HEK293 (cell line): Measurements from ENCODE around the gene METTL16.

Source experiments
- CTCF ChIA-PET: fragments of 350-600 bp; formaldehyde crosslinking; extraction: SDS; loops from one replicate; lab custom pipeline; 2021; ENCODE audit warnings: antibody characterized with exemption; lab: Yijun Ruan, JAX
- POLR2A ChIA-PET: fragments of 300-600 bp; formaldehyde crosslinking; extraction: SDS; loops from one replicate; lab custom pipeline; 2020; ENCODE audit warnings: antibody characterized with exemption, inconsistent platforms; lab: Yijun Ruan, JAX
- H3K27ac ChIP-seq: fragments of 200-500 bp; sonication (Bioruptor generic); 2 replicates; pipeline ENCODE4 v1.5.1; 2014; ENCODE audit warnings: low read depth, low read length, control low read depth, inconsistent platforms; ENCODE audit errors: extremely low read depth
- H3K36me3 ChIP-seq, 2 experiments: fragments of 200-500 bp in 1 of 2; sonication (Bioruptor generic) in 1 of 2; 1 replicate in 1 of 2; 2 replicates in 1 of 2; pipeline ENCODE4 v1.5.1; 2014 to 2017; ENCODE audit warnings: inconsistent platforms in 2 of 2, low read length in 2 of 2; ENCODE audit not compliant: control insufficient read depth in 2 of 2, insufficient read depth in 1 of 2
- H3K4me1 ChIP-seq: fragments of 200-500 bp; sonication (Bioruptor generic); 2 replicates; pipeline ENCODE4 v1.5.1; 2014; ENCODE audit warnings: mild to moderate bottlenecking, low read length, inconsistent platforms; ENCODE audit not compliant: control insufficient read depth, insufficient read depth
- H3K4me3 ChIP-seq: 2 replicates; pipeline ENCODE4 v1.5.1; 2011; ENCODE audit warnings: low read depth, mild to moderate bottlenecking, control low read depth, low read length, moderate library complexity
- H3K9me3 ChIP-seq: fragments of 200-500 bp; sonication (Bioruptor generic); 2 replicates; pipeline ENCODE4 v1.5.1; 2014; ENCODE audit warnings: low read depth, low read length, inconsistent platforms; ENCODE audit not compliant: control insufficient read depth, insufficient read depth
- GFI1B ChIP-seq: fragments of 450-650 bp; formaldehyde crosslinking; IDR thresholded peaks from 2 replicates; pipeline ENCODE4 v1.5.1; 2016; ENCODE audit warnings: missing biosample characterization, missing genetic modification characterization
- KLF16 ChIP-seq: fragments of 450-650 bp; formaldehyde crosslinking; IDR thresholded peaks from 2 replicates; pipeline ENCODE4 v1.5.1; 2017; ENCODE audit warnings: missing biosample characterization, missing genetic modification characterization
- WT1 ChIP-seq: fragments of 450-650 bp; formaldehyde crosslinking; IDR thresholded peaks from 2 replicates; pipeline ENCODE4 v1.5.1; 2016; ENCODE audit warnings: missing biosample characterization, missing genetic modification characterization
- ZBTB26 ChIP-seq: fragments of 450-650 bp; formaldehyde crosslinking; optimal IDR thresholded peaks from 2 replicates; pipeline ENCODE3; 2016; ENCODE audit warnings: missing biosample characterization, mild to moderate bottlenecking, missing genetic modification characterization
- ZBTB6 ChIP-seq: fragments of 450-650 bp; formaldehyde crosslinking; IDR thresholded peaks from 2 replicates; pipeline ENCODE4 v1.5.1; 2017; ENCODE audit warnings: missing biosample characterization, missing genetic modification characterization
- ZFHX2 ChIP-seq: fragments of 450-650 bp; formaldehyde crosslinking; conservative IDR thresholded peaks from 2 replicates; pipeline ENCODE4 v1.5.1; 2016; ENCODE audit warnings: missing biosample characterization, missing genetic modification characterization
- ZNF175 ChIP-seq: fragments of 450-650 bp; formaldehyde crosslinking; IDR thresholded peaks from 2 replicates; pipeline ENCODE4 v1.5.1; 2016; ENCODE audit warnings: missing biosample characterization, missing genetic modification characterization
- ZNF311 ChIP-seq: fragments of 450-650 bp; formaldehyde crosslinking; IDR thresholded peaks from 2 replicates; pipeline ENCODE4 v1.5.1; 2017; ENCODE audit warnings: missing biosample characterization, missing genetic modification characterization, borderline replicate concordance
- ZNF37A ChIP-seq: fragments of 450-650 bp; IDR thresholded peaks from 2 replicates; pipeline ENCODE4 v1.5.1; 2018; ENCODE audit warnings: missing biosample characterization, missing genetic modification characterization
- ZNF48 ChIP-seq: fragments of 450-650 bp; formaldehyde crosslinking; IDR thresholded peaks from 2 replicates; pipeline ENCODE4 v1.5.1; 2016; ENCODE audit warnings: missing biosample characterization, missing genetic modification characterization
- ZNF549 ChIP-seq: fragments of 450-650 bp; IDR thresholded peaks from 2 replicates; pipeline ENCODE4 v1.5.1; 2018; ENCODE audit warnings: missing biosample characterization, missing genetic modification characterization, mild to moderate bottlenecking, inconsistent platforms, moderate library complexity
- ZNF560 ChIP-seq: fragments of 450-650 bp; formaldehyde crosslinking; IDR thresholded peaks from 2 replicates; pipeline ENCODE4 v1.5.1; 2017; ENCODE audit warnings: missing biosample characterization, missing genetic modification characterization, borderline replicate concordance
- ZNF585B ChIP-seq: fragments of 450-650 bp; formaldehyde crosslinking; IDR thresholded peaks from 2 replicates; pipeline ENCODE4 v1.5.1; 2016; ENCODE audit warnings: missing biosample characterization, missing genetic modification characterization
- ZNF624 ChIP-seq: fragments of 450-650 bp; formaldehyde crosslinking; IDR thresholded peaks from 2 replicates; pipeline ENCODE4 v1.5.1; 2017; ENCODE audit warnings: missing biosample characterization, missing genetic modification characterization
- ZNF626 ChIP-seq: fragments of 450-650 bp; sonication (Bioruptor Pico); formaldehyde crosslinking; IDR thresholded peaks from 2 replicates; pipeline ENCODE4 v1.5.1; 2018; ENCODE audit warnings: missing biosample characterization, missing genetic modification characterization, inconsistent platforms
- ZNF660 ChIP-seq: fragments of 450-650 bp; IDR thresholded peaks from 2 replicates; pipeline ENCODE4 v1.5.1; 2018; ENCODE audit warnings: missing biosample characterization, mild to moderate bottlenecking, missing genetic modification characterization
- ZNF747 ChIP-seq: fragments of 450-650 bp; formaldehyde crosslinking; IDR thresholded peaks from 2 replicates; pipeline ENCODE4 v1.5.1; 2016; ENCODE audit warnings: missing biosample characterization, missing genetic modification characterization
- ZNF776 ChIP-seq: fragments of 450-650 bp; formaldehyde crosslinking; IDR thresholded peaks from 2 replicates; pipeline ENCODE4 v1.5.0; 2017; ENCODE audit warnings: missing biosample characterization, missing genetic modification characterization, borderline replicate concordance
- TF ChIP-seq, protein P1 (sequence below): fragments of 450-650 bp; formaldehyde crosslinking; IDR thresholded peaks from 2 replicates; pipeline ENCODE4 v1.5.1; 2016; ENCODE audit warnings: missing biosample characterization, missing genetic modification characterization
- TF ChIP-seq, protein P2 (sequence below): fragments of 450-650 bp; formaldehyde crosslinking; conservative IDR thresholded peaks from 2 replicates; pipeline ENCODE4 v1.5.1; 2016; ENCODE audit warnings: low read depth, missing biosample characterization, missing genetic modification characterization

METTL16 gene

GRCh38 chr17:2485970-2486369, 25.7 kb downstream of the METTL16 start:
- Histone ChIP-seq H3K4me3 (no peak overlapping the region), H3K27ac (no peak overlapping the region), H3K36me3 (peaks cover 0 to 3% of the 10 kb centered on the region in 2 experiments; a peak in 1 of 3 replicates)
- TF ChIP-seq ZFHX2 (tag by site-specific recombination) (no peak), ZNF48 (no peak), ZBTB6 (tag by site-specific recombination) (no peak), ZNF549 (tag by site-specific recombination) (no peak), ZNF626 (tag by site-specific recombination) (no peak), ZNF747 (tag by site-specific recombination) (no peak), ZNF660 (no peak), KLF16 (no peak), GFI1B (tag by site-specific recombination) (no peak), WT1 (tag by site-specific recombination) (no peak), ZNF37A (tag by site-specific recombination) (no peak), ZNF585B (tag by site-specific recombination) (no peak), ZNF560 (tag by site-specific recombination) (no peak), ZNF175 (tag by site-specific recombination) (no peak), ZNF624 (no peak), ZNF776 (tag by site-specific recombination) (no peak), ZBTB26 (tag by site-specific recombination) (no peak), ZNF311 (tag by site-specific recombination) (no peak)
- TF ChIP-seq, protein P1, sequence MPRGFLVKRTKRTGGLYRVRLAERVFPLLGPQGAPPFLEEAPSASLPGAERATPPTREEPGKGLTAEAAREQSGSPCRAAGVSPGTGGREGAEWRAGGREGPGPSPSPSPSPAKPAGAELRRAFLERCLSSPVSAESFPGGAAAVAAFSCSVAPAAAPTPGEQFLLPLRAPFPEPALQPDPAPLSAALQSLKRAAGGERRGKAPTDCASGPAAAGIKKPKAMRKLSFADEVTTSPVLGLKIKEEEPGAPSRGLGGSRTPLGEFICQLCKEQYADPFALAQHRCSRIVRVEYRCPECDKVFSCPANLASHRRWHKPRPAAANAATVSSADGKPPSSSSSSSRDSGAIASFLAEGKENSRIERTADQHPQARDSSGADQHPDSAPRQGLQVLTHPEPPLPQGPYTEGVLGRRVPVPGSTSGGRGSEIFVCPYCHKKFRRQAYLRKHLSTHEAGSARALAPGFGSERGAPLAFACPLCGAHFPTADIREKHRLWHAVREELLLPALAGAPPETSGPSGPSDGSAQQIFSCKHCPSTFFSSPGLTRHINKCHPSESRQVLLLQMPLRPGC (tag by site-specific recombination), result no peak
- TF ChIP-seq, protein P2, sequence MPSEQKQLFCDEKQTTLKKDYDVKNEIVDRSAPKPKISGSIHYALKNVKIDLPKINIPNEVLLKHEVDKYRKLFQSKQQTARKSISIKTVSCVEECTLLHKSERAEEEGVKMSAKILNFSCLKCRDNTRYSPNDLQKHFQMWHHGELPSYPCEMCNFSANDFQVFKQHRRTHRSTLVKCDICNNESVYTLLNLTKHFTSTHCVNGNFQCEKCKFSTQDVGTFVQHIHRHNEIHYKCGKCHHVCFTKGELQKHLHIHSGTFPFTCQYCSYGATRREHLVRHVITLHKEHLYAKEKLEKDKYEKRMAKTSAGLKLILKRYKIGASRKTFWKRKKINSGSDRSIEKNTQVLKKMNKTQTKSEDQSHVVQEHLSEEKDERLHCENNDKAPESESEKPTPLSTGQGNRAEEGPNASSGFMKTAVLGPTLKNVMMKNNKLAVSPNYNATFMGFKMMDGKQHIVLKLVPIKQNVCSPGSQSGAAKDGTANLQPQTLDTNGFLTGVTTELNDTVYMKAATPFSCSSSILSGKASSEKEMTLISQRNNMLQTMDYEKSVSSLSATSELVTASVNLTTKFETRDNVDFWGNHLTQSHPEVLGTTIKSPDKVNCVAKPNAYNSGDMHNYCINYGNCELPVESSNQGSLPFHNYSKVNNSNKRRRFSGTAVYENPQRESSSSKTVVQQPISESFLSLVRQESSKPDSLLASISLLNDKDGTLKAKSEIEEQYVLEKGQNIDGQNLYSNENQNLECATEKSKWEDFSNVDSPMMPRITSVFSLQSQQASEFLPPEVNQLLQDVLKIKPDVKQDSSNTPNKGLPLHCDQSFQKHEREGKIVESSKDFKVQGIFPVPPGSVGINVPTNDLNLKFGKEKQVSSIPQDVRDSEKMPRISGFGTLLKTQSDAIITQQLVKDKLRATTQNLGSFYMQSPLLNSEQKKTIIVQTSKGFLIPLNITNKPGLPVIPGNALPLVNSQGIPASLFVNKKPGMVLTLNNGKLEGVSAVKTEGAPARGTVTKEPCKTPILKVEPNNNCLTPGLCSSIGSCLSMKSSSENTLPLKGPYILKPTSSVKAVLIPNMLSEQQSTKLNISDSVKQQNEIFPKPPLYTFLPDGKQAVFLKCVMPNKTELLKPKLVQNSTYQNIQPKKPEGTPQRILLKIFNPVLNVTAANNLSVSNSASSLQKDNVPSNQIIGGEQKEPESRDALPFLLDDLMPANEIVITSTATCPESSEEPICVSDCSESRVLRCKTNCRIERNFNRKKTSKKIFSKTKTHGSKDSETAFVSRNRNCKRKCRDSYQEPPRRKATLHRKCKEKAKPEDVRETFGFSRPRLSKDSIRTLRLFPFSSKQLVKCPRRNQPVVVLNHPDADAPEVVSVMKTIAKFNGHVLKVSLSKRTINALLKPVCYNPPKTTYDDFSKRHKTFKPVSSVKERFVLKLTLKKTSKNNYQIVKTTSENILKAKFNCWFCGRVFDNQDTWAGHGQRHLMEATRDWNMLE (tag by site-specific recombination), result no peak
- TF ChIP-seq, all 188 proteins: peak for 0
- ChIA-PET POLR2A (no interaction called here), CTCF (interaction anchor here (0.6 to 1.1 kb wide), 2 partner anchors 14 to 1369 kb away, joined by 3 to 4 read pairs; no protein-coding TSS in a partner anchor)
- H3K4me1 ChIP-seq, result peaks cover 38% of the 10 kb centered on the region
- H3K9me3 ChIP-seq, result no peaks in the 10 kb centered on the region
